K562 (cell line): Measurements from ENCODE around the gene PITRM1. TPM values are rescaled to one million over a fixed set of nuclear protein-coding genes. Genes with fewer than 3 reads are reported as not detected.

Experiments
- CHD4 ChIP-seq: fragments of 200-600 bp; sonication (generic); IDR thresholded peaks from 3 replicates; pipeline ENCODE4 v1.6.1; 2012; ENCODE audit warnings: low read depth, mild to moderate bottlenecking, mixed read lengths, low read length, inconsistent platforms; ENCODE audit not compliant: insufficient read depth, insufficient replicate concordance, poor library complexity, severe bottlenecking
- MTA2 ChIP-seq: fragments of 450-650 bp; IDR thresholded peaks from 2 replicates; pipeline ENCODE4 v1.6.1; 2016; ENCODE audit warnings: low read depth
- NCOA6 ChIP-seq: fragments of 450-650 bp; IDR thresholded peaks from 2 replicates; pipeline ENCODE4 v1.6.1; 2017; ENCODE audit warnings: mild to moderate bottlenecking
- RNF2 ChIP-seq: sonication (generic); IDR thresholded peaks from 2 replicates; pipeline ENCODE4 v1.6.1; 2016
- SMARCC2 ChIP-seq: fragments of 450-650 bp; IDR thresholded peaks from 2 replicates; pipeline ENCODE4 v1.6.1; 2017; ENCODE audit warnings: antibody characterized with exemption, moderate library complexity, mild to moderate bottlenecking, low read depth
- ZNF224 ChIP-seq: sonication (generic); formaldehyde crosslinking; IDR thresholded peaks from 2 replicates; pipeline ENCODE4 v1.8.0; 2022; ENCODE audit warnings: mild to moderate bottlenecking, missing genetic modification reagents
- ZNF407 ChIP-seq: fragments of 450-650 bp; IDR thresholded peaks from 2 replicates; pipeline ENCODE4 v1.6.1; 2016; ENCODE audit warnings: low read depth
- polyA plus RNA-seq, 8 experiments: library from polyadenylated mRNA; depleted of rRNA in 4 of 8; stranded (reverse) in 5 of 8; unstranded in 3 of 8; fragments of >200 nt; fragmentation: Nextera tagmentation in 2 of 8; fragmentation: Illumina TruSeq in 1 of 8; extraction: Ambion mirVana in 2 of 8; extraction: Trizol in 1 of 8; gene quantifications; 2 replicates each; pipeline versions ENCODE4 v1.2.1 to v1.2.3, GENCODE V29; 2011 to 2014; ENCODE audit warnings: inconsistent platforms in 1 of 8, missing spikeins in 1 of 8
- total RNA-seq, 7 experiments: library from RNA; depleted of rRNA in 6 of 7; stranded (reverse); fragments of >200 nt in 6 of 7; fragmentation: Illumina TruSeq in 2 of 7; extraction: Trizol in 2 of 7; gene quantifications; 2 replicates each; pipeline versions ENCODE4 v1.2.1 to v1.2.3, GENCODE V29; 2011 to 2021; ENCODE audit warnings: low replicate concordance in 1 of 7

PITRM1 gene
- total and polyA plus RNA-seq, 9 of the 15 experiments (the other 6 are each of a cell fraction or from before 2014, with no cell fraction given): 21.1 to 70.4 (median 39.7) TPM

GRCh38 chr10:3215153-3215775, 42.7 kb upstream of the PITRM1 start (continued):
- TF ChIP-seq RNF2 (no peak), NCOA6 (no peak), ZNF224 (CRISPR knock-in tag) (no peak), SMARCC2 (no peak), CHD4 (no peak), ZNF407 (no peak), MTA2 (no peak)
- TF ChIP-seq, all 486 proteins: peak for 0
